Psoas muscle (tissue), 8 donors: ENCODE measurements around the gene CEP104. TPM values are rescaled to one million over a fixed set of nuclear protein-coding genes. Genes with fewer than 3 reads are reported as not detected.

Source experiments
- ATAC-seq, 4 donors: fragments of 200-7000 bp; cut with Tn5 transposase; one replicate each; pipeline ENCODE4 v1.9.1; 2020; ENCODE audit warnings: moderate library complexity in 3 of 4, mild to moderate bottlenecking in 2 of 4
- DNase-seq, 2 donors: peaks; one replicate each; pipeline ENCODE4 v3.0.0-alpha.2; 2020
- H3K27ac ChIP-seq: fragments of 200-600 bp; one replicate; pipeline ENCODE4 v1.8.0; 2022
- H3K27me3 ChIP-seq, 3 donors: fragments of 200-600 bp in 1 of 3; one replicate each; pipeline versions ENCODE4 v1.6.1 to v1.8.0; 2013 to 2022; ENCODE audit warnings: low read length in 2 of 3, mild to moderate bottlenecking in 2 of 3, moderate library complexity in 1 of 3; ENCODE audit not compliant: insufficient read depth in 3 of 3
- H3K36me3 ChIP-seq, 2 donors: fragments of 200-600 bp in 1 of 2; one replicate each; pipeline versions ENCODE4 v1.6.1 to v1.8.0; 2013 to 2022; ENCODE audit warnings: low read depth in 1 of 2, mild to moderate bottlenecking in 1 of 2, moderate library complexity in 1 of 2; ENCODE audit not compliant: insufficient read depth in 1 of 2
- H3K4me1 ChIP-seq: fragments of 200-600 bp; one replicate; pipeline ENCODE4 v1.8.0; 2022
- H3K4me3 ChIP-seq: fragments of 200-600 bp; one replicate; pipeline ENCODE4 v1.8.0; 2022; ENCODE audit warnings: mild to moderate bottlenecking
- H3K9me3 ChIP-seq: fragments of 200-600 bp; one replicate; pipeline ENCODE4 v1.8.0; 2022
- WGBS, 3 donors: extraction: QIAGEN DNeasy Blood & Tissue Kit; methylation state at CpG; one replicate each; pipeline versions ENCODE4 v1.1.6 to v1.1.7; 2013; 5-methylcytosine and 5-hydroxymethylcytosine counted together
- intact Hi-C, 2 donors: fragments of 100-400 bp; cut with DNase I; formaldehyde crosslinking; loops; one replicate each; pipeline versions ENCODE4 v1.11.0 to v1.14.2; 2022
- polyA plus RNA-seq, 3 donors: library from polyadenylated mRNA; stranded (reverse); fragments of 200-250 nt; gene quantifications; one replicate each; pipeline ENCODE4 v1.2.3, GENCODE V29; 2013
- total RNA-seq, 4 donors: library from RNA; stranded (reverse); fragmentation: NEBNext Ultra II Directional in 2 of 4; extraction: Animal tissue kit (Norgen Biotek cat#: 25700) in 2 of 4; gene quantifications; one replicate each; pipeline versions ENCODE4 v1.2.1 to v1.2.4, GENCODE V29; 2021 to 2023
- TF ChIP-seq, protein P1 (sequence below): fragments of 200-600 bp; IDR thresholded peaks from one replicate; pipeline ENCODE4 v1.8.0; 2022; ENCODE audit warnings: antibody characterized with exemption
- donor health status: healthy with polysubstance abuse.
- donor health status: DM: no; HTN: no; CAD: no; lungs with moderate emphysema.
- donor health status: Bipolar disorder and iron deficiency.
- donor health status: healthy.
- donor health status: DM: yes; HTN: yes; CAD: no.
- donor health status: DM: no; HTN: no; CAD: no.
- donor health status: DM: no; HTN: no; CAD: no.
- donor health status: DM: yes; HTN: yes; CAD: no.

CEP104 gene
- total and polyA plus RNA-seq, 7 donors, result 9.0 to 37.7 (median 31.3) TPM

DNA sequence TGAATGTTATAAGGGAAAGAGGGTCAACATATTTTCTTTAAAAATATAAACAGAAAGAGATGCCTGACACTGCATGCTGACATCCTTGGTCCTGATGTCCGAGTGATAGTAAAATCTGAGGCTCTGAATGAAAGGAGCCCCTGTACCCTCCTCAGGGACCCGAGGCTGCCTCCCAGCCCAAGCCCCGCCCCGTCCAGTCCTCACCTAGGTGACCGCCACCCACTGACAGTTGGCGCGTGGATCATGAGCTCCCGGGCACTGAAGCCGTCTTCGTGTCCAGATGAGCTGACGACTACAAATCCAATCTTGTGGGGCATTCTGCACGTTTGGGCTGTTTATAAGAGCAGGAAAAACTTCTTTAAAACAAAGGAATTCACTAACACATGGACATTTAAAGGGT is 4.9 kb downstream of the CEP104 start:
- peaks cover 5 to 46% of the 10 kb centered on the region in 2 donors for H3K36me3 ChIP-seq
- DNase-seq (no peak), ATAC-seq (no peak)
- no peaks in the 10 kb centered on the region for H3K9me3 ChIP-seq
- TF ChIP-seq, protein P1, sequence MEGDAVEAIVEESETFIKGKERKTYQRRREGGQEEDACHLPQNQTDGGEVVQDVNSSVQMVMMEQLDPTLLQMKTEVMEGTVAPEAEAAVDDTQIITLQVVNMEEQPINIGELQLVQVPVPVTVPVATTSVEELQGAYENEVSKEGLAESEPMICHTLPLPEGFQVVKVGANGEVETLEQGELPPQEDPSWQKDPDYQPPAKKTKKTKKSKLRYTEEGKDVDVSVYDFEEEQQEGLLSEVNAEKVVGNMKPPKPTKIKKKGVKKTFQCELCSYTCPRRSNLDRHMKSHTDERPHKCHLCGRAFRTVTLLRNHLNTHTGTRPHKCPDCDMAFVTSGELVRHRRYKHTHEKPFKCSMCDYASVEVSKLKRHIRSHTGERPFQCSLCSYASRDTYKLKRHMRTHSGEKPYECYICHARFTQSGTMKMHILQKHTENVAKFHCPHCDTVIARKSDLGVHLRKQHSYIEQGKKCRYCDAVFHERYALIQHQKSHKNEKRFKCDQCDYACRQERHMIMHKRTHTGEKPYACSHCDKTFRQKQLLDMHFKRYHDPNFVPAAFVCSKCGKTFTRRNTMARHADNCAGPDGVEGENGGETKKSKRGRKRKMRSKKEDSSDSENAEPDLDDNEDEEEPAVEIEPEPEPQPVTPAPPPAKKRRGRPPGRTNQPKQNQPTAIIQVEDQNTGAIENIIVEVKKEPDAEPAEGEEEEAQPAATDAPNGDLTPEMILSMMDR, result no peak
- 84 to 90% (median 86%) methylated on average over 12 of the region's 12 CpGs for WGBS, 3 donors
- H3K4me3 ChIP-seq, result no peak overlapping the region
- no peak overlapping the region for H3K27ac ChIP-seq
- intact Hi-C loops, result no loop called here
- peaks cover 12% of the 10 kb centered on the region for H3K4me1 ChIP-seq
- H3K27me3 ChIP-seq, result no peaks in the 10 kb centered on the region

DNA sequence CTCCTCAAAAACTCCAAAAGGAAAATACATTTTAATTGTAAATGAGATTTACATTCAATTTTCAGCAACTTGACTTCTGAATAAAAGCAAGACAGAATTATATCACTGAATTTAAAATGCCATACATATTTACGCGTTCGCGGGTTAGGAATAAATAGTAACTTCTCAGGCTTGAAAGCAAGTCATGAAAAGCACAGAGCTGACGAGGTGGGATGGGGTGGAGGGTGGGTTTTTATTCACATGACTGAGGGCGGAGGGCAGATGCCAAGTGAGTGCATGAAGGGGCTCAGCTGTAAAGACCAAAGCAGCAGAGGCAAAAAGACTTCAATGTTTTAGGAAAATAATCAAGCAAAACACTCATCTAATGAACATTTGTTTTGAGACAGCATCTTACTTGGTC is 5.7 kb downstream of the CEP104 start:
- no peak overlapping the region for H3K27ac ChIP-seq
- no peak for DNase-seq
- H3K36me3 ChIP-seq, result peaks cover 6 to 54% of the 10 kb centered on the region in 2 donors
- 95 to 97% (median 95%) methylated on average over 6 of the region's 6 CpGs for WGBS, 3 donors
- peaks cover 12% of the 10 kb centered on the region for H3K4me1 ChIP-seq
- ATAC-seq, result no peak
- H3K4me3 ChIP-seq, result no peak overlapping the region
- intact Hi-C loops, result no loop called here
- no peaks in the 10 kb centered on the region for H3K9me3 ChIP-seq
- TF ChIP-seq, protein P1, result no peak
- H3K27me3 ChIP-seq, result no peaks in the 10 kb centered on the region

DNA sequence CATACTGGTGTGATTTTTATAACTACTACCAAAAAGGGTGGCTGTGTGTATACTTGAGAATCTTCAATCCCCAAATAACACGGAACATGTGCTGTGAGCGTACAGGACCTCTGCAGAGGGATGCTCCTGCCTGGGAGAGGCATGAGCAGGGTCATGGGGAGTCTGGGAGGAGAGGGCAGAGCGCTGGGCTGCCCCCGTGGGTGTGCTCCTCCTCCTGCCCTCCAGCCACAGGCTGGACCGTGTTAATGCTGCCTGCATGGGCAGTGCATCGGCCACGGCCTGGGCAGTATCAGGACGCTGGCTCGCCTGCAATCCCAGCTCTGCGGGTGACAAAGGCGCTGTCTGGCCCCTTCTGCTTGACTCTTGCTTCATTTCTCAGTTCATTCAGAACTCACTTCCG is 6.2 kb downstream of the CEP104 start:
- intact Hi-C loops, result no loop called here
- ATAC-seq (no peak), DNase-seq (no peak)
- H3K36me3 ChIP-seq, result peaks cover 6 to 58% of the 10 kb centered on the region in 2 donors
- 81 to 85% (median 84%) methylated on average over 12 of the region's 12 CpGs for WGBS, 3 donors
- H3K27ac ChIP-seq, result no peak overlapping the region
- H3K4me3 ChIP-seq, result no peak overlapping the region
- H3K27me3 ChIP-seq, result no peaks in the 10 kb centered on the region
- no peaks in the 10 kb centered on the region for H3K9me3 ChIP-seq
- H3K4me1 ChIP-seq, result peaks cover 8% of the 10 kb centered on the region
- TF ChIP-seq, protein P1, result no peak

DNA sequence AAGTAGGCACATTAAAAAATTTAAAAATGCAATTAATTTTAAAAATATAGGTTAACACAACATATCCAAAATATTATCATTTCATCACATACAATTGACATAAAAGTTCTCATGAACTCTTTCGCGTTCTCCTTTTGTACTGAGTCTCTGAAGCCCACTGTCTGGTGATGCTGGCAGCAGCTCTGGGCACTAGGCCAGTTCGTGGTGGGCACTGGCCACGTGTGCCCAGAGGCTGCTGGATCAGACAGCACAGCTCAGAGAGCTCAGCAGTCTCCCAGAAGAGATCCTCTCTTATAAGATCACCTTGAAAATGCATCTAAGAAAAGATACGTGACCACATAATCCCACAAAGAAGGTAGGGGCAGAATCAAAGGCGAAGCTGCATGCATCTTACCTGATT is 9.9 kb downstream of the CEP104 start:
- H3K4me3 ChIP-seq, result no peak overlapping the region
- intact Hi-C loops, result no loop called here
- no peak overlapping the region for H3K27ac ChIP-seq
- peaks cover 11 to 96% of the 10 kb centered on the region in 2 donors for H3K36me3 ChIP-seq
- H3K4me1 ChIP-seq, result no peaks in the 10 kb centered on the region
- TF ChIP-seq, protein P1, result no peak
- H3K27me3 ChIP-seq, result no peaks in the 10 kb centered on the region
- no peak for ATAC-seq
- 66 to 75% (median 74%) methylated on average over 6 of the region's 6 CpGs for WGBS, 3 donors
- H3K9me3 ChIP-seq, result no peaks in the 10 kb centered on the region
- no peak for DNase-seq

DNA sequence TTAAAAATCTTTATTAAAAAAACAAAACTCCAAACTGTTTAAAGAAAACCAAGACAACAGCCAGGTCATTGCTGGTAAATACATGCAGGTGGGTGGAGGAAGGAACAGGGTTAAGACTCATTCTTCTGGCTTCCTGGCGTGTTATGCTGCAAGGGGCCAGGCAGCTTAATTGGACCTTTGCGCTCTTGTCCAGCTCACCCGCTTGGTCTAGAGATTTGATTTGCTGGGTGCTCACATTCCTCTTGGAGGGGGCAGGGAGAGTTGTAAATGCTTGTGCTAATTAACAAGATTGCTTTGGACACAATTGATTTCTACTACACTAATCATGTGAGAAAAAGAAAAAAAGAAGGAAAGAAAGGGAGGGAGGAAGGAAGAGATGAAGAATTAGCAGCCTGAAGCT is 10.5 kb downstream of the CEP104 start:
- Histone ChIP-seq H3K36me3 (peaks cover 11 to 95% of the 10 kb centered on the region in 2 donors), H3K9me3 (no peaks in the 10 kb centered on the region), H3K4me1 (no peaks in the 10 kb centered on the region), H3K27ac (no peak overlapping the region), H3K4me3 (no peak overlapping the region), H3K27me3 (no peaks in the 10 kb centered on the region)
- no peak for ATAC-seq
- WGBS, 3 donors, result 82 to 88% (median 87%) methylated on average over 3 of the region's 3 CpGs
- TF ChIP-seq, protein P1, result no peak
- intact Hi-C loops, result no loop called here
- DNase-seq, result no peak
